Subcutaneous adipose tissue (tissue), 4 donors: ENCODE results near the gene CYTL1. TPM values are rescaled to one million over a fixed set of nuclear protein-coding genes. Genes with fewer than 3 reads are reported as not detected.

ENCODE experiments used
- total RNA-seq, 4 donors: library from RNA; depleted of rRNA; stranded (reverse); fragments of >200 nt; gene quantifications; one replicate each; pipeline ENCODE4 v1.1.0, GENCODE V29; 2016
- TF ChIP-seq, protein P1 (sequence below): fragments of 450-650 bp; IDR thresholded peaks from one replicate; pipeline ENCODE4 v1.5.1; 2016; ENCODE audit warnings: low read depth, mild to moderate bottlenecking, control low read depth, antibody characterized with exemption, moderate library complexity

Gene CYTL1
- total RNA-seq, 4 donors from 2014 or later: 0.98 to 2.4 (median 1.2) TPM; not detected in 1

DNA sequence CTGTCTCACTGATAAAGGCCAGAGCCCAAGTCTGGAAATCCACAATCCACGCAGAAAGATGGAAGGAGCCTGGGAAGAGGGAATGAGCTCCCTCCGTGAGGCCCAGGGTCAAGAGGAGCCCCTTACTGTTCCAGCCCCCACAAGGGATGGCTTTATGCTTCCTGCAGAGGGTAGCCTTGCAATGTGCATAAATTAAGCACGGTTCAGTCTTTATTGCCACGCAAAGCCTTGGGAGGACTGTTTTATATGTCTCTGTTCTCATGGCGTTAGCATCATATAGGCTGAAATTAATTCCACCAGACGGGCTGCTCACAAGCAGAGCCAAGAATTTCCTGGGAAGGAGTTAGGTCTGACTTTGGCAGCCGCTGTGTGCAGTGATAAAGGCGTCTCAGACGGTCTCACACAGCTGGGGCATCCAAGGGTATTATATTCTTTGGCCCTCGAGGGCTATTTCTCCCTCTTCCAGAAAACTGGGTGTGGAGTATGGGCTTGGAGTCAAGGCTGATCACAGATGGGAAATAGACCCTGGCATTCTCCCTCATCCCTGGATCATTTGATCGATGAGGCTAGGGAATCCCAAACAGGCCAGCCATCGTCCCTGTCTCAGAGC lies 38.5 kb downstream of the CYTL1 start:
- TF ChIP-seq, protein P1, sequence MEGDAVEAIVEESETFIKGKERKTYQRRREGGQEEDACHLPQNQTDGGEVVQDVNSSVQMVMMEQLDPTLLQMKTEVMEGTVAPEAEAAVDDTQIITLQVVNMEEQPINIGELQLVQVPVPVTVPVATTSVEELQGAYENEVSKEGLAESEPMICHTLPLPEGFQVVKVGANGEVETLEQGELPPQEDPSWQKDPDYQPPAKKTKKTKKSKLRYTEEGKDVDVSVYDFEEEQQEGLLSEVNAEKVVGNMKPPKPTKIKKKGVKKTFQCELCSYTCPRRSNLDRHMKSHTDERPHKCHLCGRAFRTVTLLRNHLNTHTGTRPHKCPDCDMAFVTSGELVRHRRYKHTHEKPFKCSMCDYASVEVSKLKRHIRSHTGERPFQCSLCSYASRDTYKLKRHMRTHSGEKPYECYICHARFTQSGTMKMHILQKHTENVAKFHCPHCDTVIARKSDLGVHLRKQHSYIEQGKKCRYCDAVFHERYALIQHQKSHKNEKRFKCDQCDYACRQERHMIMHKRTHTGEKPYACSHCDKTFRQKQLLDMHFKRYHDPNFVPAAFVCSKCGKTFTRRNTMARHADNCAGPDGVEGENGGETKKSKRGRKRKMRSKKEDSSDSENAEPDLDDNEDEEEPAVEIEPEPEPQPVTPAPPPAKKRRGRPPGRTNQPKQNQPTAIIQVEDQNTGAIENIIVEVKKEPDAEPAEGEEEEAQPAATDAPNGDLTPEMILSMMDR: no peak

DNA sequence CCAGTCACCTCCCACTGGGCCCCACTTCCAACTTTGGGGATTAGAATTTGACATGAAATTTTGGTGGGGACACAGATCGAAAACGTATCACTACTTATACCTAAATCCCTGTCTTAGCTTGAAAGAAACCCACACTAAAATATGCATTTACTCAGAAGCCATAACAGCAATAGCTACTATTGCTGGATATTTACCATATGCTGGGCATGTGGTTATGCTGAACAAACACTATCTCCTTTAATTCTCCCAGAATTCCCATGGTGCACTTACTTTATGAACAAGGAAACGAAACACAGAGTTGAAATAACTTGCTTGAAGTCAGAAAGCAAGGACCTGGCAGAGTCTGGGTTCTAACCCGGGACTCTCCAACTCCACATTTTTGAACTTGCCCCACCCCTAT lies 39.3 kb downstream of the CYTL1 start:
- TF ChIP-seq, protein P1: no peak

DNA sequence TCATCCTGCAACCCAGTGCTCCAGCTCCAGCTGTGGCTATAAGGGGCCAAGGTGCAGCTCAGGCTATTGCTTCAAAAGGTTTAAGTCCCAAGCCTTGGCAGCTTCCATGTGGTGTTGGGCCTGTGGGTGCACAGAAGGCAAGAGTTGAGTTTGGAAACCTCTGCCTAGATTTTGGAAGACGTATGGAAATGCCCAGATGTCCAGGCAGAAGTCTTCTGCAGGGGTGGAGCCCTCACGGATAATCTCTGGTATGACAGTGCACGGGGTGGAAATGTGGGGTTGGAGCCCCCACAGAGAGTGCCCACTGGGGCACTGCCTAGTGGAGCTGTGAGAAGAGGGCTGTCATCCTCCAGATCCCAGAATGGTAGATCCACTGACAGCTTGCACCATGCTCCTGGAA lies 44.5 kb downstream of the CYTL1 start:
- TF ChIP-seq, protein P1: no peak

DNA sequence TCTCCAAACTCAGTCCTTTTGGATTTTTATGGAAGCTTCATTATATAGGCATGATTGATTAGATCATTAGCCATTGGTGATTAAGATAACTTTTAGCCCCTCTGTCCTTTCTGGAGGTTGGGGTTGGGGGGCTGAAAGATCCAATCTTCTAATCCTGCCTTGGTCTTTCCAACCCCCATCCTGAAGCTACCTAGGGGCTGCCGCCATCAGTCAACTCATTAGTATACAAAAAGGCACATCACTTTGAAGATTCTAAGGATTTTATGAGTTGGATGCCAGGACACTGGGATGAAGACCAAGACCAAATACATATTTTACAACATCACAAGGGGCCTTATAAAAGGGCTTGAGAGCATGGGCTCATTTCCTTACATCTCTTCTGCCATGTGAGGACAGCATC lies 47.5 kb downstream of the CYTL1 start:
- TF ChIP-seq, protein P1: no peak

DNA sequence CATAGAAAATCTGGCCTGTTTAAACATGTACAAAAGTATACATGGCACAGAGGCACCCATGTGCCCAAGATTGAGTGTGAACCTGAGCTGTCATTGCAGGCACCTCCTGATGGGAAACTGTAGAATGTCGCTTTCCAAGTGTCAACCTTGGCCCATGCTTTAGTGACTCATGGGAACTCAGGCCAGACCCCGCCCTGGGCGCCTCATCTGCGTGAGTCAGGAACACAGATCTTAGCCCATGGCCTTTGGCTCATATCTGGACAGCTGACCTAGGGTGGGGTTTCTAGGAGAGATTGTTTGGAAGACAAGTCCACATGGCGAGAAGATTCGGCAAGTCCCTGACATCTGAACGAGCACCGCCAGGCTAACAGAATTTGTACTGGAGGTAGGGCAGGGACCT lies 50.0 kb downstream of the CYTL1 start:
- TF ChIP-seq, protein P1: no peak

DNA sequence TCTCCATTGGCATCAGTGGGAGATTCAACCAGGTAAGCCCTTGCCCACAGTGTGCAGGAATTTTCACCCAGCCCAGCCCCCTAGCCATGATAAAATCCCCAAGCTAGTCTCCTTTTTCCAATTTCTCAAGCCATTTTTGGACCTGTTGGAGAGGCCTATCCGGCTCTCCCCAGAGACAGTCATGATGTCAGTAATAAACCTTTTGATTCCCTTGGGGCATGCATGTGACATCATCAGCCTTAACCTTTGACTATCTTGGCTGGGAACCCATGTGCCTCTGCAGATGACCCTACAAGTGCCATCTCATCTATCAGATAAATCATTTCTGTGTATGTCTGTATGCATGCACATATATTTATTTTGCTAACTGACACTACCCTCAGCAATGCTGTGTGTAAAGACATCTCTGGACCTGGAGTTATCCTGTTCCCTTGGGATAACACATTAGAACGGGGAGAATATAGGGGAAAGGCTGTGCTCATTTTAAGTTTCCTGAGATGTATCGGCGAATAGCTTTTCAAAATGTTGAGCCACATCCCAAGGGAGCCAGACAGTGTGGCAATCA lies 51.0 kb downstream of the CYTL1 start:
- TF ChIP-seq, protein P1: no peak

Other genes starting within 250 kb of the CYTL1 start
- gene MSX1, start 159.8 kb downstream of the CYTL1 start, total RNA-seq: 10 to 100 TPM; 11.6 to 15.2 (median 12.6) TPM
- gene STK32B, start 32.0 kb upstream of the CYTL1 start, total RNA-seq: 1 to 10 TPM; 1.3 to 3.2 (median 2.3) TPM